ENCODE measurements around the gene APRT.

DNA sequence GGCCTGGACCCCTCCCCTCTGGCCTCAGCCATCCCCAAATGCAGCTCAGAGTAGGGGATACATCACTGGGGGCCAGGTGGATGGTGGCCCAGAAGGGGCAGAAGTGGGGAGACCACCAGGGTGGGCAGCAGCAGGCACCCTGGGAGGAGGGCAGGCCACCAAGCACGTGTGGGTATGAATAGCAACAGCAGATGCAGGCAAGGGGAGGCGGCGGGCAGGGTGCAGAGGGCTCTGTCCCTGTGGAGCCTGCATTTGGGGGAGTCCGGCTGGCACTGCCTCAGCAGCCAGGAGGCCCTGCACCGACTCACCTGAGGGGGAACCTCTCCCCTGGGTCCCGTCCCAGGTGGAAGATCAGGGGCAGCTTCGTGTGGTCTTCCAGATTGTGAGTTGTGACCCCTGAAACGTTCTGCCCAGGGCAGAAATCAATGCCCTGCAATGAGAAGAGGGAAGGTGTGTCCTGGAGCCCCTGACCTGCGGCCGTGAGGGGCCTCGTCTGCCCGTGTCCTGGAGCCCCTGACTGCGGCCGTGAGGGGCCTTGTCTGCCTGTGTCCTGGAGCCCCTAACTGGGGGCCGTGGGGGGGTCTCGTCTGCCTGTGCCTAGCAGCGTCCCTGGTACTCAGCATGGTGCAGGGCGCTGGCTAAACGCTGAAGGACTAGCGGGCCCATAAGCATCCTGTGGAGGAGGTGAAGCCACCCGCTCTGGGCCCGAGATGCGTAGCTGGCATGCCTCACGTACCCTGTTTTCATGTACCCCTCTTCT lies 10.7 kb upstream of the APRT start:
- TF ChIP-seq, protein P1, sequence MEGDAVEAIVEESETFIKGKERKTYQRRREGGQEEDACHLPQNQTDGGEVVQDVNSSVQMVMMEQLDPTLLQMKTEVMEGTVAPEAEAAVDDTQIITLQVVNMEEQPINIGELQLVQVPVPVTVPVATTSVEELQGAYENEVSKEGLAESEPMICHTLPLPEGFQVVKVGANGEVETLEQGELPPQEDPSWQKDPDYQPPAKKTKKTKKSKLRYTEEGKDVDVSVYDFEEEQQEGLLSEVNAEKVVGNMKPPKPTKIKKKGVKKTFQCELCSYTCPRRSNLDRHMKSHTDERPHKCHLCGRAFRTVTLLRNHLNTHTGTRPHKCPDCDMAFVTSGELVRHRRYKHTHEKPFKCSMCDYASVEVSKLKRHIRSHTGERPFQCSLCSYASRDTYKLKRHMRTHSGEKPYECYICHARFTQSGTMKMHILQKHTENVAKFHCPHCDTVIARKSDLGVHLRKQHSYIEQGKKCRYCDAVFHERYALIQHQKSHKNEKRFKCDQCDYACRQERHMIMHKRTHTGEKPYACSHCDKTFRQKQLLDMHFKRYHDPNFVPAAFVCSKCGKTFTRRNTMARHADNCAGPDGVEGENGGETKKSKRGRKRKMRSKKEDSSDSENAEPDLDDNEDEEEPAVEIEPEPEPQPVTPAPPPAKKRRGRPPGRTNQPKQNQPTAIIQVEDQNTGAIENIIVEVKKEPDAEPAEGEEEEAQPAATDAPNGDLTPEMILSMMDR (IDR thresholded peaks at IDR 0.05; ENCODE audit: borderline replicate concordance, extremely low read depth, low read length, poor library complexity, severe bottlenecking) = no peak
- TF ChIP-seq EZH2 (IDR thresholded peaks at IDR 0.05; ENCODE audit: borderline replicate concordance, low read depth, low read length, severe bottlenecking) = no peak
